GM12801 (cell line): Measurements from ENCODE around the gene CCDC33.

Experiments
- TF ChIP-seq, protein P1 (sequence below): IDR thresholded peaks from one replicate; pipeline ENCODE4 v1.5.1; 2011; ENCODE audit warnings: control low read depth; ENCODE audit not compliant: insufficient read length; ENCODE audit errors: extremely low read depth

Gene CCDC33

DNA sequence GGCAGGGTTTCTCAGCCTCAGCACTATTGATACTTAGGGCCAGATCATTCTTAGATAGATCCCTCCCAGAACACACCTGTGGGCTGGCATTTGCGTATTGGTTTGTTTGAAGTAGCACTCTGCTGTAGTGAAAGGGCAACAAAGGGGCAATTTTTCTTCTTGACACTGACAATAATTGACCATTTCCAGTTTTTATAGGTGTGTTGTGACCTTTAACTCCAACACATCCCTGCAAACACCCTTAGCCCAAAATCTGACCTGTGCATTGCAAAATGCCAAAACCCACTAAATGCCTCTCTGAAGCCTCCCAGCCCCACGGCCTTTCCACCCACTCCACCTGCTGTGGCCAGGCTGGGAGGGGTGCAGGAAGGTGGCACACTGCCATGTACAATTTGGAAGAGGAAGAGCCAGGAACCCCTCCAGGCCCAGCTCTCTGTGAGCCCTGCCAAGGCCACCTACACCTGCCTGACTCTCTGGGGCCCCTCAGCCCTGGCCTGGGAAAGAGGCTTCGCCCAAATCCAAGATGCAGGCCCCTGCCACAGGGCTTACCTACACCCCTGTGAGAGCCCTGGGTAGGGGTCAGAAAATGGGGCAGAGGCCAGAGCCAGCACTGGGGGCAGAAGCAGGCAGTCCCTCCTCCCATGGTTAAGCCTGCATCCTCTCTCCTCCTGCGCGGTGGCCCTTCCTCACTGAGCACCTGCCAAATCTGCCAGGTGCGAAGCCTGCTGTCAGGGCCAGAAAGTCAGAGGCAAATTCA lies 140.9 kb downstream of the CCDC33 start:
- TF ChIP-seq, protein P1, sequence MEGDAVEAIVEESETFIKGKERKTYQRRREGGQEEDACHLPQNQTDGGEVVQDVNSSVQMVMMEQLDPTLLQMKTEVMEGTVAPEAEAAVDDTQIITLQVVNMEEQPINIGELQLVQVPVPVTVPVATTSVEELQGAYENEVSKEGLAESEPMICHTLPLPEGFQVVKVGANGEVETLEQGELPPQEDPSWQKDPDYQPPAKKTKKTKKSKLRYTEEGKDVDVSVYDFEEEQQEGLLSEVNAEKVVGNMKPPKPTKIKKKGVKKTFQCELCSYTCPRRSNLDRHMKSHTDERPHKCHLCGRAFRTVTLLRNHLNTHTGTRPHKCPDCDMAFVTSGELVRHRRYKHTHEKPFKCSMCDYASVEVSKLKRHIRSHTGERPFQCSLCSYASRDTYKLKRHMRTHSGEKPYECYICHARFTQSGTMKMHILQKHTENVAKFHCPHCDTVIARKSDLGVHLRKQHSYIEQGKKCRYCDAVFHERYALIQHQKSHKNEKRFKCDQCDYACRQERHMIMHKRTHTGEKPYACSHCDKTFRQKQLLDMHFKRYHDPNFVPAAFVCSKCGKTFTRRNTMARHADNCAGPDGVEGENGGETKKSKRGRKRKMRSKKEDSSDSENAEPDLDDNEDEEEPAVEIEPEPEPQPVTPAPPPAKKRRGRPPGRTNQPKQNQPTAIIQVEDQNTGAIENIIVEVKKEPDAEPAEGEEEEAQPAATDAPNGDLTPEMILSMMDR = no peak

DNA sequence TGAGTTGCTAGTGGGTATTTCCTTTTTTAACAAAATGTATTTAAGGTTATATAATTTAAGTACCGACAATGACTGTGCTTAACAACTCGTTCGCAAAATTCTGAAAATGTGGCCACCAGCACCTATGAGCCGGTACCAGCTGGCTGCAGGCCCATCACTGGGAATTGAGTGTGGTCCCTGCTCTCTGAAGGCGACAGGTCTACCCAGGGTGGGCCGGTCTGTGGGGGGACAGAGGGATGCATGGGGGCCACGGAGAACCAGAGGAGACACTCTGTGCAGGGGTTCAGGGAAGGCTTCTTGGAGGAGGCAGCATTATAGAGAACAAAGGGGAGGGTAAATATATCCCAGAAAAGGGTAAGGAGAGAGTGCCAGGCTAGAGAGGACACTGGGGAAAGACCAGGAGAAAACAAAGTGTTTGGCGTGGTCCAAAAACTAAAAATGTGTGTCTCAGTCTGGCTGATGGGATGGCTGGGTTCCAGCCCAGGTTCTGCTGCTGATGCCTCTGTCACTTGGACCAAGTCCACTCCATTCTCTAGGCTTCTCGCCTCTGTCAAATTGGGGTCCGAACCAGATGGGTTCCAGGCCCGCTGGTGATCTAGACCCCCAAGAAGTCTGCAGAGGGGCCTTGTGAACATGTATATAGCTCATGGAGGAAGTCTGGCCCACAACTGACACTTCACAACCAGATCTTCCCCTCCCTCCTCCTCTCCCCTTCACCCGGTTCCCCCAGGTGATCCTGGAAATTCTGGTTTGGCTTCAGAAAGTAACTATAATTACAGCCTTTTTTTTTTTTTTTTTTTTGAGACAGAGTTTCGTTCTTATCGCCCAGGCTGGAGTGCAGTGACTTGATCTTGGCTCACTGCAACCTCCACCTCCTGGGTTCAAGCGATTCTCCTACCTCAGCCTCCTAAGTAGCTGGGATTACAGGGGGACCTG lies 142.0 kb downstream of the CCDC33 start:
- TF ChIP-seq, protein P1 = no peak

- TF ChIP-seq, protein P1 = no peak
Measured at GRCh38 chr15:74378848-74379247, 142.7 kb downstream of the CCDC33 start.

DNA sequence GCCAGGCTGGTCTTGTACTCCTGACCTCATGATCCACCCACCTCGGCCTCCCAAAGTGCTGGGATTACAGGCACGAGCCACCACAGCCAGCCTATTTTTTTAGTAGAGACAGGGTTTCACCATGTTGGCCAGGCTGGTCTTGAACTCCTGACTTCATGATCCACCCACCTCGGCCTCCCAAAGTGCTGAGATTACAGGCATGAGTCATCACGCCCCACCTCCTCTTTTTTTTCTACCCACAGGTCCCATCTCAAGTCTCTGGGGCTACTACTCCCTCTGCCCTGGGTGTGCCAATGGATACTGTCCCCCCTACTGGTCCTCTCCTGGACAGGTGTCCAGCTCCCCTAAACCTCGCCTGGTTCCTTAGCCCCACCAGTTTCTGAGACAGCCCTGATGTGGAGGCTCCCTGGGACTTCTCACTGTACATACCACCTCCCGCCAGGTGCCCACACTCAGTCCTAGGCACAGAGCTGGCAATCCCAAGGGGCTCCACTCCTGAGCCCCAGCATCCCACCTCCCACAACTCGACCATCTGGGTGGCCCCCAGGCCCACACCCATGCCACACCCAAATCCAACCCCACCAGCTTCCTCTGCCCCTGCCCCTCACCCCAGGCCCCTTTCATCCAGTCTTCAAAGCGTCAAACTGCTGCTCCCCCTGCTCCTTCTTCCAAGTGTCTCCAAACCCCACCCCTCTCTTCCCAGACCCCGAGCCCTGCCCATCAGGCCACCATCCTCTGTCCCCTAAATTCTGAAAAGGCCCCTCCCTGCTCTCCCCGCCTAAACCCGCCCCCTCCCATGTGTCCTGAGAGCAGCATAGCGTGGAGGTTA lies 144.4 kb downstream of the CCDC33 start:
- TF ChIP-seq, protein P1 = no peak

- TF ChIP-seq, protein P1 = no peak
Measured at GRCh38 chr15:74381190-74381453, 145.0 kb downstream of the CCDC33 start.

- TF ChIP-seq, protein P1 = no peak
Measured at GRCh38 chr15:74381481-74381880, 145.4 kb downstream of the CCDC33 start.
